K562 (cell line): ENCODE results near the gene TBX10. TPM values are rescaled to one million over a fixed set of nuclear protein-coding genes. Genes with fewer than 3 reads are reported as not detected.

Experiments
- ARID2 ChIP-seq: fragments of 450-650 bp; IDR thresholded peaks from 2 replicates; pipeline ENCODE4 v1.6.1; 2017; ENCODE audit warnings: antibody characterized with exemption, mild to moderate bottlenecking
- CHAMP1 ChIP-seq: fragments of 450-650 bp; IDR thresholded peaks from 2 replicates; pipeline ENCODE4 v1.6.1; 2016; ENCODE audit warnings: mild to moderate bottlenecking
- GTF2B ChIP-seq: IDR thresholded peaks from 2 replicates; pipeline ENCODE4 v1.6.1; 2011; ENCODE audit not compliant: insufficient read length; ENCODE audit errors: extremely low read depth
- HNRNPL ChIP-seq: fragments of 200-400 bp; formaldehyde crosslinking; IDR thresholded peaks from 2 replicates; pipeline ENCODE4 v1.6.1; 2017; ENCODE audit warnings: low read depth, mild to moderate bottlenecking, low read length
- HOMEZ ChIP-seq: fragments of 250-450 bp; sonication (Bioruptor Pico); IDR thresholded peaks from 2 replicates; pipeline ENCODE4 v1.4.0; 2020; ENCODE audit warnings: mild to moderate bottlenecking, moderate library complexity
- MLLT1 ChIP-seq, 2 experiments: fragments of 450-650 bp; IDR thresholded peaks; 2 replicates each; pipeline ENCODE4 v1.6.1; 2016
- MTA1 ChIP-seq: fragments of 450-650 bp; IDR thresholded peaks from 2 replicates; pipeline ENCODE4 v1.6.1; 2017; ENCODE audit warnings: borderline replicate concordance
- MTF1 ChIP-seq: fragments of 250-450 bp; sonication (Bioruptor Pico); IDR thresholded peaks from 2 replicates; pipeline ENCODE4 v1.9.0; 2021; ENCODE audit warnings: moderate library complexity, mild to moderate bottlenecking, inconsistent platforms, borderline replicate concordance
- NR2C2 ChIP-seq, 2 experiments: fragments of 200-800 bp in 1 of 2; sonication (Bioruptor generic) in 1 of 2; sonication (generic) in 1 of 2; formaldehyde crosslinking in 1 of 2; IDR thresholded peaks; 2 replicates each; pipeline versions ENCODE4 v1.6.1 to v1.8.0; 2016 to 2022; ENCODE audit warnings: mild to moderate bottlenecking in 1 of 2, missing compliant biosample characterization in 1 of 2, missing genetic modification characterization in 1 of 2, missing genetic modification reagents in 1 of 2
- PTBP1 ChIP-seq: fragments of 200-400 bp; formaldehyde crosslinking; IDR thresholded peaks from 2 replicates; pipeline ENCODE4 v1.6.1; 2017; ENCODE audit warnings: low read depth, low read length
- RAD21 ChIP-seq, 2 experiments: fragments of 250-450 bp in 1 of 2; fragments of 450-650 bp in 1 of 2; sonication (Bioruptor Pico) in 1 of 2; formaldehyde crosslinking in 1 of 2; IDR thresholded peaks in 1 of 2; conservative IDR thresholded peaks in 1 of 2; 2 replicates each; pipeline versions ENCODE4 v1.4.0 to v1.8.0; 2020 to 2022; ENCODE audit warnings: mild to moderate bottlenecking in 2 of 2, moderate library complexity in 1 of 2
- SIX5 ChIP-seq, 2 experiments: IDR thresholded peaks; 2 replicates each; pipeline ENCODE4 v1.6.1; 2011; ENCODE audit warnings: low read length in 2 of 2, borderline replicate concordance in 1 of 2, low read depth in 1 of 2, mild to moderate bottlenecking in 1 of 2, moderate library complexity in 1 of 2; ENCODE audit not compliant: insufficient read depth in 1 of 2
- WHSC1 ChIP-seq: IDR thresholded peaks from one replicate; pipeline ENCODE4 v1.6.1; 2012; ENCODE audit warnings: low read length, control low read depth, inconsistent platforms
- YY1 ChIP-seq, 3 experiments: IDR thresholded peaks; 2 replicates each; pipeline ENCODE4 v1.6.1; 2011; ENCODE audit warnings: low read length in 2 of 3, mild to moderate bottlenecking in 2 of 3, moderate library complexity in 2 of 3, borderline replicate concordance in 1 of 3, control low read depth in 1 of 3, low read depth in 1 of 3; ENCODE audit not compliant: insufficient read depth in 3 of 3, insufficient replicate concordance in 2 of 3, control insufficient read depth in 1 of 3, insufficient read length in 1 of 3; ENCODE audit errors: extremely low read depth in 1 of 3
- ZBTB33 ChIP-seq: sonication (generic); formaldehyde crosslinking; IDR thresholded peaks from 2 replicates; pipeline ENCODE4 v1.8.1; 2023; ENCODE audit warnings: mild to moderate bottlenecking, missing genetic modification reagents
- ZFX ChIP-seq: sonication (generic); formaldehyde crosslinking; IDR thresholded peaks from 2 replicates; pipeline ENCODE4 v1.8.0; 2022; ENCODE audit warnings: mild to moderate bottlenecking, missing genetic modification reagents, moderate library complexity
- ZNF584 ChIP-seq: fragments of 200-800 bp; sonication (Bioruptor generic); IDR thresholded peaks from 2 replicates; pipeline ENCODE4 v1.6.1; 2016; ENCODE audit warnings: low read depth, mild to moderate bottlenecking, missing genetic modification characterization, missing compliant biosample characterization
- polyA plus RNA-seq, 8 experiments: library from polyadenylated mRNA; depleted of rRNA in 4 of 8; stranded (reverse) in 5 of 8; unstranded in 3 of 8; fragments of >200 nt; fragmentation: Nextera tagmentation in 2 of 8; fragmentation: Illumina TruSeq in 1 of 8; extraction: Ambion mirVana in 2 of 8; extraction: Trizol in 1 of 8; gene quantifications; 2 replicates each; pipeline versions ENCODE4 v1.2.1 to v1.2.3, GENCODE V29; 2011 to 2014; ENCODE audit warnings: inconsistent platforms in 1 of 8, missing spikeins in 1 of 8
- total RNA-seq, 7 experiments: library from RNA; depleted of rRNA in 6 of 7; stranded (reverse); fragments of >200 nt in 6 of 7; fragmentation: Illumina TruSeq in 2 of 7; extraction: Trizol in 2 of 7; gene quantifications; 2 replicates each; pipeline versions ENCODE4 v1.2.1 to v1.2.3, GENCODE V29; 2011 to 2021; ENCODE audit warnings: low replicate concordance in 1 of 7

TBX10 gene
- total and polyA plus RNA-seq, 9 of the 15 experiments (the other 6 are each of a cell fraction or from before 2014, with no cell fraction given): not detected

- TF ChIP-seq RAD21 (CRISPR knock-in tag; conservative IDR thresholded peaks at IDR 0.05 in 1 of 2, IDR thresholded peaks at IDR 0.05 in 1 of 2) (no peak), HOMEZ (CRISPR knock-in tag) (0 out of 2 replicates have a peak, but pooled peaks have one; percentile 30), GTF2B (no peak), HNRNPL (no peak), MLLT1 (IDR thresholded peaks at IDR 0.05) (0 out of 4 replicates have a peak, but pooled peaks of 1 of the 2 experiments have one; percentile 39), ZNF584 (no peak), NR2C2 (CRISPR knock-in tag; IDR thresholded peaks at IDR 0.05) (no peak), NR2C2 (tag; IDR thresholded peaks at IDR 0.05) (peak; percentile 72), CHAMP1 (no peak), MTA1 (no peak), ARID2 (no peak), PTBP1 (0 out of 2 replicates have a peak, but pooled peaks have one; percentile 31), ZFX (CRISPR knock-in tag) (0 out of 2 replicates have a peak, but pooled peaks have one; percentile 9), ZBTB33 (peak; percentile 100), MTF1 (0 out of 2 replicates have a peak, but pooled peaks have one; percentile 27), WHSC1 (no peak), YY1 (IDR thresholded peaks at IDR 0.05; ENCODE audit: borderline replicate concordance in 1 of 3, control insufficient read depth in 1 of 3, extremely low read depth in 1 of 3, insufficient read depth in 3 of 3, insufficient read length in 1 of 3, insufficient replicate concordance in 2 of 3, low read depth in 1 of 3, low read length in 2 of 3) (peak in 2 of 3 experiments; percentile 4 to 13), SIX5 (IDR thresholded peaks at IDR 0.05; ENCODE audit: borderline replicate concordance in 1 of 2, insufficient read depth in 1 of 2, low read depth in 1 of 2, low read length in 2 of 2) (no peak)
These were observed 8.6 kb downstream of the TBX10 start (continued) for GRCh38 chr11:67630943-67631331.
